Measurements from ENCODE around the gene ERI2. TPM values are rescaled to one million over a fixed set of nuclear protein-coding genes. Genes with fewer than 3 reads are reported as not detected.

Gene ERI2
- total RNA-seq, 6 experiments from 2014 or later, result 10.6 to 16.1 (median 13.1) TPM

DNA sequence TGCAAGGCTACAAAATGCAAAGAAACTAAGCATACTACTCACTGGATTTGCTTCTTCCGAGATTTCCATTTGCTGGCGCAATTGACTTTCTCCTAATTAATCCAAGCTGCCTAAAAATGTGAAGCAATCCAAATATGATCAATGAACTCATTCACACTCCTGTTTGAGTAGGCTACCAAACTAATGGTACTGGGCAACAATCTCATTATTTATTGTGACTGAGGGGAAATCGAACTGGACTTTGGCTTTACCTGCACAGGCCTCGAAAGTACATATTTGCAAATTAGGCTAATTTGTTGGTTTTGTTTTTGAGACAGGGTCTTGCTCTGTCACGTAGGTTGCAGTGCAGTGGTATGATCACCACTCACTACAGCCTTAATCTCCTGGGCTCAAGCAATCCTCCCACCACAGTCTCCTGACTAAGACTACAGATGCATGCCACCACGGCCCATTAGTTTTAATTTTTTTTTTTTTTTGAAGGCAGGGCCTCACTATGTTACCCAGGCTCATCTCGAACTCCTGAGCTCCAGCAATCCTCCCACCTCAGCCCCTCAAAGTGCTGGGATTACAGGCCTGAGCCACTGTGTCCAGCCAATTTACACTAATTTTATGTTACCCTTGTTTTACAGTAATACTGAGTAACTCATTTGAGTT lies 2.6 kb downstream of the ERI2 start:
- Mint-ChIP-seq H3K27me3 (ENCODE audit: insufficient read depth) (0 out of 2 replicates have a peak, but pooled peaks cover 3% of the 10 kb centered on the region), H3K9me3 (no peaks in the 10 kb centered on the region), H3K4me3 (peak overlapping the region; percentile 31; the same call in 1 of the 2 replicates), H3K27ac (peak overlapping the region; percentile 40; the same call in 1 of the 2 replicates), H3K4me1 (ENCODE audit: low read depth) (peaks cover 28% of the 10 kb centered on the region), H3K36me3 (ENCODE audit: low read depth) (peaks cover 5% of the 10 kb centered on the region; the same call in 1 of the 2 replicates)
- TF ChIP-seq, protein P1, sequence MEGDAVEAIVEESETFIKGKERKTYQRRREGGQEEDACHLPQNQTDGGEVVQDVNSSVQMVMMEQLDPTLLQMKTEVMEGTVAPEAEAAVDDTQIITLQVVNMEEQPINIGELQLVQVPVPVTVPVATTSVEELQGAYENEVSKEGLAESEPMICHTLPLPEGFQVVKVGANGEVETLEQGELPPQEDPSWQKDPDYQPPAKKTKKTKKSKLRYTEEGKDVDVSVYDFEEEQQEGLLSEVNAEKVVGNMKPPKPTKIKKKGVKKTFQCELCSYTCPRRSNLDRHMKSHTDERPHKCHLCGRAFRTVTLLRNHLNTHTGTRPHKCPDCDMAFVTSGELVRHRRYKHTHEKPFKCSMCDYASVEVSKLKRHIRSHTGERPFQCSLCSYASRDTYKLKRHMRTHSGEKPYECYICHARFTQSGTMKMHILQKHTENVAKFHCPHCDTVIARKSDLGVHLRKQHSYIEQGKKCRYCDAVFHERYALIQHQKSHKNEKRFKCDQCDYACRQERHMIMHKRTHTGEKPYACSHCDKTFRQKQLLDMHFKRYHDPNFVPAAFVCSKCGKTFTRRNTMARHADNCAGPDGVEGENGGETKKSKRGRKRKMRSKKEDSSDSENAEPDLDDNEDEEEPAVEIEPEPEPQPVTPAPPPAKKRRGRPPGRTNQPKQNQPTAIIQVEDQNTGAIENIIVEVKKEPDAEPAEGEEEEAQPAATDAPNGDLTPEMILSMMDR (IDR thresholded peaks at IDR 0.05), result no peak
- DNase-seq, result no peak

DNA sequence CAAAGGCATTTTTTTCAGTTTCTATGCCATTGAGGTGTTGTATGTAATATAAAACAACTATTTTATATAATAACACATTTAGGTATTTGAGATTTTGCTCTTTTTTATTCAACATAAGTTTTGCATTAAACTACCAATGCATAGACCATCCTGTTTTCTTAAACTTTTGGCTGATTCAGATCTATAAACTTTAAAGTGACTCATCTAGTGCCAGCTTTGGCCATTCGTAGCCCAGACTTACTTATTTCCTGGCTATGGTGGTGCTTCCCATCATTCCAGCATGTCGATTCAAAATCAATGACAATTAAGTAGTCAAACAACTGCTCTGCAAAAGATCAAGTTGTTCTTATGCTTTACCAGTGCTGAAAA lies 3.1 kb downstream of the ERI2 start:
- peak overlapping the region; percentile 31; the same call in 1 of the 2 replicates for H3K4me3 Mint-ChIP-seq
- 0 out of 2 replicates have a peak, but pooled peaks cover 3% of the 10 kb centered on the region for H3K27me3 Mint-ChIP-seq (ENCODE audit: insufficient read depth)
- H3K36me3 Mint-ChIP-seq (ENCODE audit: low read depth), result peaks cover 5% of the 10 kb centered on the region; the same call in 1 of the 2 replicates
- H3K9me3 Mint-ChIP-seq, result no peaks in the 10 kb centered on the region
- peaks cover 26% of the 10 kb centered on the region for H3K4me1 Mint-ChIP-seq (ENCODE audit: low read depth)
- H3K27ac Mint-ChIP-seq, result peak overlapping the region; percentile 38; the same call in 1 of the 2 replicates
- TF ChIP-seq, protein P1 (IDR thresholded peaks at IDR 0.05), result no peak
- DNase-seq, result peak; percentile 25

DNA sequence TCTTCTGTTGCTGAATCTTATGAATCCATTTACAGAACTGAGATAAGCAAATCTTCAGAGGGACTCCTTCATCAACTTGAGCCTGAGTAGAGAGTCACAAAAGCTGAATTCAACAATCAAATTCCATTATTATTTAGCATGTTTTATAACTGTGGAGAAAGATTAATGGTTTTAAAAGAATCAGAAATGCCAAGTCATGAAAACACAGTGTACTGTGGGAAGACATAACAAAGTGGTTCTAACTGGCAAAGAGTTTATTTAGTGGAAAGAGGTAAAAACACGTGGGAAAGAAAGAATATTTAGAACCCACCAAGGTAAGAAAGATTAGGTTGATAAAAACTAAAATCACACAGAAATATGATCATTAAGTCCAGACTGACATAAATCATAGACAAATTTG lies 5.0 kb downstream of the ERI2 start:
- Mint-ChIP-seq H3K9me3 (no peaks in the 10 kb centered on the region), H3K4me1 (ENCODE audit: low read depth) (peaks cover 20% of the 10 kb centered on the region), H3K27me3 (ENCODE audit: insufficient read depth) (0 out of 2 replicates have a peak, but pooled peaks cover under 1% of the 10 kb centered on the region), H3K27ac (no peak overlapping the region), H3K36me3 (ENCODE audit: low read depth) (peaks cover 10% of the 10 kb centered on the region; the same call in 1 of the 2 replicates), H3K4me3 (no peak overlapping the region)
- TF ChIP-seq, protein P1 (IDR thresholded peaks at IDR 0.05), result no peak
- no peak for DNase-seq

DNA sequence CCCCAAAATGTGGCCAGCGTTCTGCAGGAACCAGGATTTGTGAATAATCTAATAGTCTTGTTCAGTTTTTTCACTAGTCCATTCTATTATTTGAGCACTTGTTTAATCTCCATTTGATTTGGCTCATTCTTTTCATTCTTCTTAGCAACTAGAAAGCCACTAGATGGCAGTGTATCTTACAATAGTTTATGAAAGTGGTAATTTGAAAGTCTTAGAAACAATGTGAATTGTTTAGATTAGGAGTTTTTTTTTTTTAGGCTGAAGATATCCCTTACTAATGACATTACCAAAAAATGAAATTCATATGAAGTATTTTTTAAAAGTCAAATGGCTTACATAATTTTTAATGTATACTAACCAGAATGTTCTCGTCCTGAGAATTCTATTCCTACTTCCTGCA lies 6.7 kb downstream of the ERI2 start:
- Mint-ChIP-seq H3K27me3 (ENCODE audit: insufficient read depth) (no peaks in the 10 kb centered on the region), H3K27ac (no peak overlapping the region), H3K4me1 (ENCODE audit: low read depth) (peaks cover 13% of the 10 kb centered on the region), H3K36me3 (ENCODE audit: low read depth) (peaks cover 10% of the 10 kb centered on the region; the same call in 1 of the 2 replicates), H3K4me3 (no peak overlapping the region), H3K9me3 (no peaks in the 10 kb centered on the region)
- peak; percentile 32 for DNase-seq
- TF ChIP-seq, protein P1 (IDR thresholded peaks at IDR 0.05), result peak; percentile 77

DNA sequence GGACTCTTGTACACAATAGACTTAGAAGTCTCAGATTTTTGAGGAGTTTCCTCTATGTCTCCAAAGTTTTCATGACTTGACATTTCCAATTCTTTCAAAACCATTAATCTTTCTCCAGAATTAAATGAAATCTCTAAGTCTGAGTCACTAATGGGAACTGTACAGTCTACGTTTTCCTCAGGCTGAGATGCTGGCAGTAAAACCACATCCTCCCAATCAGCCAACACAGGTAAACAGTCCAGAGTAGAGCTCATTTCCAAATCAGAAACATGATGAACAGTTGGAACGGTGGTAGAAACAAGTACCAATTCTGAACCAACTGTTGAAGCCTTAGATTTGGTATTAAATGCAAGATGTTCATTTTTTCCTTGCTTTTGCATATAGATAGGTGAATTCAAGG lies 7.9 kb downstream of the ERI2 start:
- Mint-ChIP-seq H3K27ac (no peak overlapping the region), H3K4me3 (no peak overlapping the region), H3K9me3 (no peaks in the 10 kb centered on the region), H3K4me1 (ENCODE audit: low read depth) (peaks cover 4% of the 10 kb centered on the region), H3K27me3 (ENCODE audit: insufficient read depth) (no peaks in the 10 kb centered on the region), H3K36me3 (ENCODE audit: low read depth) (peaks cover 10% of the 10 kb centered on the region; the same call in 1 of the 2 replicates)
- TF ChIP-seq, protein P1 (IDR thresholded peaks at IDR 0.05), result no peak
- DNase-seq, result no peak

Measured in HFFc6 (cell line).